Stimulated activated CD8-positive, alpha-beta memory T cell treated with anti-CD3 and anti-CD28 coated beads, Interleukin-2, amount 100 ng/mL, for 48 hours (primary cell): ENCODE measurements around the gene AHI1.
"Not testable (repeated sequence)": the region's sequence is repeated elsewhere in the genome, so short reads cannot be mapped to it uniquely, and the experiment has no call there.

Experiments used
- DNase-seq, 2 donors: peaks; one replicate each; pipeline ENCODE4 v3.0.0-alpha.2; 2020; ENCODE audit warnings: low read depth in 2 of 2

AHI1 gene

DNA sequence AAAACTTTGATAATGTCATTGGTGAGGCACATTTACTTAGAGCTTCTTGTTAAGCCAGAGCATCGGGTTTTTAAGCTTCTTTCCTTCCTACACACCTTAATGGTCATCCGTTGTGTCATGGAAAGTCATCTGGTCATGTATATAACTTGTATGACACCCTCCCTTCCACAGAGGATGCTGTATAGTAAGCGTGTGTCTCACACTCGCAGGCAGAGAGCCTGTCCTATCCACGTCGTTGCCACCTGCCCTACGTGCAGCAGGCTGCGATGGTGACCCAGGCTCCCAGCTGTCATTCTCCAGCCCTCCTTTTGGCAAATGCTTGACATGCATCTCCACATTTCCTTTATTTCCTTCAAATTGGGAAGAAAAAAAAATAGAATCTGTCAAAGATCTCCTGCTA, 230.9 kb downstream of the AHI1 start:
- no peak for DNase-seq

DNA sequence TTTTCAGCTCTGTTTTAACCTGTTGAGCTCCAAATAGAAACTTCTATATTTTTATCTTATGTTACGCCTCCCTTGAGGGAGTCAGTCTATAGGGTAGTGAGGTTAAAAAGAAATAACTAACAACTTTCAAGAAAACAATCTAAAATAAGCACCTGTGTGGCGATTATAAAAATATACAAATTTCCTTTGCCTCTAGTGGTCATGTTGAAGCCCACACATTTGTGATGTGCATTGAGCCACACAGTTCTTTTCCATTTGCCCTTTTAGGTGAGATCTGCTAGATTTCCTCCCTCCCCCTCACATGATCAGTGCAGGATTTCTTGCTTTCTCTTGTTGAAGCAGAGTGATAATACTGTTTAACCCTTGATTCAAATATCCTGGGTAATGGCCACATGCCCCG, 232.3 kb downstream of the AHI1 start:
- no peak for DNase-seq

DNA sequence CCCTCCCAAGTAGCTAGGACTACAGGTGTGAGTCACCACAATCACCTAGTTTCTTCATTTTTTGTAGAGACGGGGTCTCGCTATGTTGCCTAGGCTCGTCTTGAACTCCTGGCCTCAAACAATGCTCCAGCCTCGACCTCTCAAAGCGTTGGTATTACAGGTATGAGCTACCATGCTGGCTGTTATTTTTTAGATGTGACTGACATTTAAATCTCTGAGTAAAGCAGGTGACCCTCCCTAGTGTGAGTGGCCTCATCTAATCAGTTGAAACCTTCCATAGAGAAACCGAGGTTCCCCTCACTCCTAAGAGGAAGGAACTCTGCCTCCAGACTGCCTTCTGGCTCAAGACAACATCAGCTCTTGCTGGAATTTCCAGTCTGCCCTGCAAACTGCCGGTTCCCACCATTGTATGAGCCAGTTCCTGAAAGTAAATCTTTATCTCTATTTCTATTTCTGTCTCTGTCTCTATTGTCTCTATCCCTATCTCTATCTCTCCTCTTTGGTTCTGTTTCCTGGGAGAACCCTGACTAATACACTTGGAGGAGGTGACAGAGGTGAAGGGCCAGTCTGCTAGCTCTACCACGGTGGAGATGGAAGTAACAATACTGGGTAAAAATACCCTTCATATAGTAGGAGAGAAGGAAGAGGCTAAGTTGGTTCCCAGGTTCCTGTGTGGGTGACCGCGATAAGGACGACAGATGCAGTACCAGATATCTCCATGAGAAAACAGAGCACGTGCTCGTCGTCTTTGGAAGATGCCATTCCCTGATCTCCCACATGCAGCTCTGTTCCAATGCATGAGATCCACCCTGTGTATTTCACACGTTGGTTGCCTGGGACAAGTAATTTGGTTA, 235.4 kb downstream of the AHI1 start:
- no peak for DNase-seq

DNA sequence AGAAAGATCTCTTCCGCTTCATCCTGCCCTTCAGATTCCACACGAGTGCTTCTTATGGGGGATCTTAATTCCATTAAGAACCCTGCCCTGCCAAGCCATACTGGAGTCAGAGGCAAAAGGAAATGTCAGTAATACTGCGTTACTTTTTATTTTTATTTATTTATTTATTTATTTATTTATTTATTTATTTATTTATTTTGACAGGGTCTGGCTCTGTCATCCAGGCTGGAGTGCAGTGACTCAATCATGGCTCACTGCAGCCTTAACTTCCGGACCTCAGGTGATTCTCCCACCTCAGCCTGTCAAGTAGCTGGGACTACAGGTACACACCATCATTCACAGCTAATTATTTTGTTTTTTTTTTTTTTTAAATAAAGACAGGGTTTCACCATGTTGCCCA, 236.9 kb downstream of the AHI1 start:
- DNase-seq: no peak

DNA sequence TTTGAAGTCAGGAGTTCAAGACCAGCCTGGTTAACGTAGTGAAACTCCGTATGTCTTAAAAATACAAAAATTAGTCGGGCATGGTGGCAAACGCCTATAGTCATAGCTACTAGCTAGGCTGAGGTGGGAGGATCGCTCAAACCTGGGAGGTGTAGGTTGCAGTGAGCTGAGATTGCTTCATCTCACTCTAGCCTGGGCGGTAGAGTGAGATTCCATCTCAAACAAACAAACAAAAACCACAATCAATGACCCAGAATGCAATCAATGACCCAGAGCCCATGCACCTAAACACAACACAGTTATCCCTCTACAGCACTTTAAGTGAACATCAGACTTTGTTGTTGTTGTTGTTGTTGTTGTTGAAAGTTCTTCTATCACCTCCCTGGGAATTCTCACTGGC, 238.6 kb downstream of the AHI1 start:
- no peak for DNase-seq

DNA sequence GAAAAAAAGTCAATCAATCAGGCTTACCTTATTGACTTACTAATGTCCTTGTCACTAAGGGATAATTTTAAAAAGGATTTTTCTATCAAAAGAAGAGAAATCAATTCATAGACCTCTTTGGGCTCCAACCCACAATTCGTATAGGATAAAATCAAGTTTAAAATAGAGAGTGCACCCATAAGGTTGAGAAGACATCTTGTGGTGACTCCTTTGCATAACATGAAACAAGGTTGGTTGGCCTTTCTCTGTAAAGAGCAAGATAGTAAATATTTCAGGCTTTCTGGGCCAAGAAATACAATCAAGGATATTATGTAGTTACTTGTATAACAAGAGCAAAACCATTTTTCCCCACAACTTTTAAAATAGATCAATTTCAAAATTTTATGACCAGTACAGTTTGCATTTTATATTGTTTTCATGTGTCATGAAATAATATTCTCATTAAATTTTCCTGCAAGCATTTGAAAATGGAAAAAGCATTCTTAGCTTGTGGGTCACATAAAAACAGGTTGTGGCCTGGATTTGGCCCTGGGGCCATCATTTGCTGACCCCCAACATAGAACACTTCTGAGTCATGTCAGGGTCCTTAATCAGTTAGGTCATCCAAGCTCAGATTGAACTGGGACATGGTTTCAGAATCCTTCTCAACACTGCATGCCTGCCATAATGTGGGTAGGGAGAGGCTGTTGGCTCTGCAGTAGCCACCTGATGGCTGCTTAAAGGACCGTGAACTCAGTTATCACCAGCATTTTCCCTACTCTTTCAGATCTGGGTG, 239.7 kb downstream of the AHI1 start:
- no peak for DNase-seq

DNA sequence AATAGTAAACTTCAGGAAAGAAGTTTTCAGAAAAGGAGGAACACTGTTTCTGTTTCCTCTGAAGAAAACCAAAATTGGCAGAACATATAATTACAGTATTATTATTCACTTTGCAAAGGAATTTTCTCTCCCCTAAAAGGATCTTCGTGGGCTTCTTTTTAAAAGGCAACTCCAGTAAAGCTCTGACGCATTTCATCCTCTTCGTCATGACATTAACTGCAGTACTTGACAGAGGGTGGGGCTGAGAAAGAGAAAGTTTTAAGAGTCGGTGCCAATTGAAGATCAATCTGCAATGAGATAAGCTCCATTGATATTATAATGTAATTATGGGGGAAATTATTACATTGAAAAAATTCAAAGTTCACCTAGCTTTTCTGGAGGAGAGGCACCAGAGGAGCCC, 240.7 kb downstream of the AHI1 start:
- no peak for DNase-seq

DNA sequence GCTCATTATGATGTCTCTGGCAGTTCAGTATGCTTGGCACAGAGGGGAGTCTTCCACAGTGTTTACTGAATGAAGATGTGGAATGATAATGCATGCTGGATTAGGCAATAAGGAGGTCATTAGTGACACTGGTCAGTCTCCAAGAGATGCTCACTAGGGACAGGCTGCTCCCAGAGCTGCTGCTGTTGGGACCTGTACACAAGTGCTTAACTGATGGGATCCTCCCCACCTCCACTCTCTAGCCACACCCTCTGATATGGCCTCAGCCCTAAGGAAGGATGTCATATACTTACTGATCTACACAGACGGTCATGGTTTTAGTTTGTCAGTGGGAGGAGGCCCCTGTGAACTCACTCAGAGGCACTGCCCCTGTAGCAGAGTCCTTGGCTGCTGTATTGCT, 243.1 kb downstream of the AHI1 start:
- DNase-seq: no peak

DNA sequence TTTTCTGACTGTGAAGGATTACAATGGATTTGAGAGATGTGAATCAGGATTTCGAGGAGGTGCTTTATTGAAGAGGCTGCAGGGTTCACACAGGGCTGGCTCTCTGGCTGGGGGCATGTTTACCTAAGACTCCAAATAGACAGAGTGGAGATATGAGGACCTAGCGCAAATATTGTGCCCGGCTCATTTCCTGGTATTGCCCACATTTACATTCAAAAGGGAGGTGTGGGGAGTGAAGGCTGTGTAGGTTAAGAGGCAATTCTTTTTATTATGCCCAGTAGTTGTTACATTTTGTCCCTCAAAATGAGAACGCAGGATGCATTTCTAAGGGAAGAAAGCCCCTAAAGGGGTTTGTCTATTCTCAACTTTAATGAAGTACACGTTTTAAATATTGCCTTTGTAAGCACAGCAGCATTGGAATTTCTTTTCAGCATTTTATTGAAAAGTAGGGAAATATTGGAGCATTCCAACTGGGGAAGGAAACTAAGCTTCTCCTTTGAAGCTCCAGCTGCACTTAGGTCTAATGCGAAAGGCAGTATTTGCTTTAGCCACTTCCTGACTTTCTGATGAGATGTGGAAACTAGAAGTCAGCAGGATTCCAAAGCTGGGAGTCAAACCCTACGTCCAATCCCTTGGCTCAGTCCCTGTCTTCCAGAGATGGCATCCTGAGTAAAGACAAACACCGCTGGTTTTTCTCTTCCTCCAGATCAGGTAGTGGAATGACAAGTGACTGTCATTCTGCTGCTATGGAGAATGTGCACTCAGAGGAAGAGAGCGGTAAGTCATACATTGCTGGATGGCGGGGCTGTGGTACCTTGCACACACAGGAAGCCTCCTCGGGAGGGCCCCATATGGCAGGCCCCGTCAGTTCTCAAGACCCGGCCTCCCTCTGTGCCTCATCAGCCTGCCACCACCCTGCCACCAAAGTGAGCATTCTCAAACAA, 245.8 kb downstream of the AHI1 start:
- DNase-seq: no peak

DNA sequence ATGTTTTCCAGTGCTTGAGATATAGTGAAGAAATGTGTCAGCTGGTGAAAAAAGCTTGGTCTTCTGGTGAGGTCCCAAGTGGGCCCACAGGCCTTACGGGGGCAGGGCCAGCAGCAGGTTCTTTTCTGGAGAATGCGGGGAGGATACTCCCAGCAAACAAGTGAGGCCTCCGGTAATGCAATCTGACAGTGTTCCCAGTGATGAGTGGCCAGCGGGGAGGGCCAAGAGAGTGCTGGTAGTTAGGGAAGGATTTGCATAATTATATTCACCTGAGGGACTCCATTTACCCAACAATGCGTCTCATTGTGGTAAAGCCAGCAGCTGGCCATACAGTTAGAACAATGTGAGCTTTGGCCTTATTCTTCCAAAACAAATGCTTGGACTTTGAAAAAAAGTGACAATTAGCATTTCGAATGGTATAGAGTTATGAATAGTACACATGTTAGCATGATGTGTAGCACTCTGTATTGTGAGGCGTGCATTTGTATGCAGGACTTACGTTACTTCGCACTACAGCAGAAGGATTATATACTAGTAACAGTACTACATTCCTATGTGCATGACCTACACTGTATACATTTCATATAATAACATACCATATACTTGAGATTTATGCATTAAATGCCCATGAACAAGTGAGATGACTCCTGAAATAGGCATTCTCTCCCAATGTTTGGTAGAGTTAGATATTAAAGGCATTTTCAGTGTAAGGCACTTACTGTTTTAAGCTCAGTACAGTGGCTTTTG, 246.6 kb downstream of the AHI1 start:
- no peak for DNase-seq

DNA sequence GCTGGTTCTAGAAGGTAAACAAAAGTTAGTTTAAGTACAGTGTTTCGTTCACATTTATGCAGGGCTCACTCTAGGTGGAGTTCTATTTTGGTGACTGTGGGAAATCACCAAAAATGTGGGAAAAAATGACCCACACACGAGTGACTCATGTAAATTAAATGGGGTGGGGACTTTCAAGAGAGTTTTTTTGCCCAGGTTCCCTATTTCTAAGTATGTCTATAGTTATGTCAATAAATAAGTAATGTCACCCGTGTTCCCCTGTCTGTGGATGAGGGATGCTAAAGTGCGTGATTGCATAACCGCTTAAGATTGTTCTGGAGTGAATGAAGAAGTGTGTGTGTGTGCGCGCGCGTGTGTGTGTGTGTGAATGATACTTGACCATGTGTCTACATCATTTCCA, 247.3 kb downstream of the AHI1 start:
- DNase-seq: no peak

DNA sequence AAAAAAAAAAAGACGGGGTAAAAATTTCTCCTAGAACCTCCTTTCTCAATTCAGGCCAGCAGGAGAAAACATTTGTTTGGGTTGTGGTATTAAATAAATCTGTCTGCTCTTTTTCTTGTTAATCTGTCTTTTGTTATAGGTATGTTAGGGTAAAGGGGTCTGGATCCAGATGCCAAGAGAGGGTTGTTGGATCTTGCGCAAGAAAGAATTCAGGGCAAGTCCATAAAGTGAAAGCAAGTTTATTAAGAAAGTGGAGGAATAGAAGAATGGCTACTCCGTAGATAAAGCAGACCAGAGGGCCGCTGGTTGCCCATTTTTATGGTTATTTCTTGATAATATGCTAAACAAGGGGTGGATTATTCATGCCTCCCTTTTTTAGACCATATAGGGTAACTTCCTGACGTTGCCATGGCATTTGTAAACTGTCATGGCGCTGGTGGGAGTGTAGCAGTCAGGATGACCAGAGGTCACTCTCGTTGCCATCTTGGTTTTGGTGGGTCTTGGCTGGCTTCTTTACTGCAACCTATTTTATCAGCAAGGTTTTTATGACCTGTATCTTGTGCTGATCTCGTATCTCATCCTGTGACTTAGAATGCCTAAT, 251.0 kb downstream of the AHI1 start:
- not testable (repeated sequence) for DNase-seq

DNA sequence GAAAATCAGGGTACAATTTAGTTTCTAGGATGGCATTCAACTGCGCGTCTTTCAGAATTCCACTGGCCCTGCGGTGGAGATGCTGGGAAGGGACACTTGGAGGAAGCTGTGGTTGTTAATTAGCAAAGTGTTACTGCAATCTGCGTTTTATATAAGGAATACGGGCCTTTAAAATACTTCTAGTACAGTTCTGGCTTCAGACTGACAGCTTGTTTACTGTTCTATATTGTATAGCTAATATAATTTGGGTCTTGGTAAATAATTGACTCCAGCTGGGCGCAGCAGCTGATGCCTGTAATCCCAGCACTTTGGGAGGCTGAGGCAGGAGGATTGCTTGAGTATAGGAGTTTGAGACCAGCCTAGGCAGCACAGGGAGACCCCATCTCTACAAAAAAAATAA, 252.7 kb downstream of the AHI1 start:
- DNase-seq: no peak

DNA sequence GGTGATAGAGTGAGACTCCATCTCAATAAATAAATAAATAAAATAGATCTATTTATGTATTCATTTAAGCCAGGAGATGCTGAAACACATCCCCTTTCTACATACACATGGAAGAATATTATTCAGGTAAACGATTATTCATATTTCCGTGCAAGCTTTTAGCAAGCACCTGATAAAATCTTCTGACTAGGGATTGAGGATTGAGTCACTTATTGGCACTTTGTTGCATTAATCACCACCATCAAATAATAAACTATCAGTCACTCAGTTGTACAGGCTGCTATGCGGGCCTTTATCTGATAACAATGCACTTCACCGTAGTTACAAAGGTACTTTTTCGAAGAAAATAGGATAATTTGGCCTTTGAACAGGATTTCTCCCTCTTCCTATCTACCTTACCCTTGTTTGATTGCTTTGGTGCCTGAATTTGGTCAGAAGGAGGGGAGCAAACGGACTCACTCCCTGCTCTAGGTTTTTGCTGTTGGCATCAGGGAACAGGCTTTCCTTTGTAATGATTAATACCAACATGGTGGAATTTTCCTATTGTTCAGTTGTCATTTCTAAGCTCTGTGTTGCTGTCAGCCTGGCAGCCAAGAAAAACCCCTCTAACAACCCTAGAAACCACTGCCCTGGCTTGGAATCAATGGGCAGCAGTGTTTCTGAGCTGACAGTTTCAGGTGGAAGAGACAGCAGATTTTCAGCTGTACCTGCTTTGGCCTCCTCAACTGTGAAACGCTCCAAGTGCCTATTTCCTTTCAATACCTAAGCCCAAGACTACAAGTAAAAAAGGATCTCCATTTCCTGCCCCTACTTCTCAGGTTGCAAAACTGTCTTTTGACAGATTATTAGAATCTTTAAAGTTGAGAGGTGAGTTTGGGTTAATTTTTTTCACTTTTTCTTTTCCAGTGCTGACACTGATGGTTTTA, 253.4 kb downstream of the AHI1 start:
- DNase-seq: no peak

DNA sequence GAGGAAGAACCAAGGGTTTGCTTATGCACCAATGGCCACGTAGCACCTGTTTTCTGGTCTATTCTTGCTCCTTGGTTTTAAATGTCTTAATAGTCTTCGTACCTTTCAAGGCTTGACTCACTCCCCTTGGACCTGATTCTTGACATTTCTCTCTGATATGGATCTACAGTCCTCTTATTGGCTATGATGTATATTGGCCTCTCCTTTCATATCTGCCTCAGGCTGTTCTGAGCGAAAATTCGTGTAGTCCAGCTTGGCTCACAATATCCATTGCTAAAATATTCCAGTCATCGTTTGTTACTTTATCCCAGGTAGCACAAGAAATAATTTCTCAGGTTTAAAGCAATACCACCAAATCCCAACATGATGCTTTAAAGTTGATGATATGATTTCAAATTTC, 256.8 kb downstream of the AHI1 start:
- no peak for DNase-seq

DNA sequence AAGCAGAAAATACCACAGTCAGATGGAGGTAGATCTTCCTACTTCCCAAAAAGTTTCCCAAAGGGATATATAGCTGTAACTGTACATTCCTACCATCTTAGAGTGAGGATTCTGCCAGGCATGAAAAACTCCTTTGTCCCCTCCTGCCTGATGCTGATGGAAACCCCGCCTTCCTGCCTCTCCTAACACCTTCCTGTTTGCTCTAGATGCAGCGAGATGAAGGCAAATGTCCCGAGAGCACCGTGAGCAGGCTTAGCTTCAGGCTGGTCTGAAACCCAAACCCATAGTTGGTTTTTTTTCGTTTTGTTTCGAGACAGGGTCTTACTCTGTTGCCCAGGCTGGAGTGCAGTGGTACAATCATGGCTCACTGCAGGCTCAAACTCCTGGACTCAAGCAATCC, 260.8 kb downstream of the AHI1 start:
- DNase-seq: no peak

DNA sequence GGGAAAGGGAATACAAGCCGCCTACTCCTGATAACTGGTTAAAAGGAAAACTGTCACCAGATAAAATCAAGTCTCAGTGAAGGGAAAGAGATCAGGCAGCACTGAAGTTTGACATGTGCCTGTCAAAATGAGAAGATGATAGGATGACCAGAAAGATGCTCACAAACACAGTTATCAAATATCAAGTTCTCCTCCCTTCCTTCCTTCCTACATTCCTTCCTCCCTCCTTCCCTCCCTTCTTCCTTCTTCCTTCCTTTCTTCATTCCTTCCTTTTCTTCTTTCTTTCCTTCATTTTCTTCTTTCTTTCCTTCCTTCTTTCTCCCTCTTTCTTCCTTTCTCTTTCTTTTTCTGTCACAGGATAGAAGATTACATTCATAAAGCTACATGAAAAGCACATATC, 261.2 kb downstream of the AHI1 start:
- no peak for DNase-seq

DNA sequence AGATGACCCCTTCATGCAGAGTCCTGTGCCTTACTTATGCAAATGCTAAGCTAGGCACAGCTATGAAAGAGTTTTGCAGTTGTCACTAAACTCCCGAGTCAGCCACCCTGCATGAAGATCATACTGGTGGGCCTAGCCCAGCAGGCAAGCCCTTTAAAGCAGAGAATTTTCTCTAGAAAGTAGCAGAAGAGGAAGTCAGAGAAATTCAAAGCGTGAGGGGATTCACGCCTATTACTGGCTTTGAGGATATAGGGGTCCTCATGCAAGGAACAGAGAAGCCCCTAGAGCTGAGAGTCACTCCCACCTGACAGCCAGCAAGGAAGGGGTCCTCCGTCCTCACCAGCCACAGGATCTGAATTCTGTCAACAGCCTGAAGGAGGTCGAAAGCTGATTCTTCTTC, 261.8 kb downstream of the AHI1 start:
- no peak for DNase-seq

DNA sequence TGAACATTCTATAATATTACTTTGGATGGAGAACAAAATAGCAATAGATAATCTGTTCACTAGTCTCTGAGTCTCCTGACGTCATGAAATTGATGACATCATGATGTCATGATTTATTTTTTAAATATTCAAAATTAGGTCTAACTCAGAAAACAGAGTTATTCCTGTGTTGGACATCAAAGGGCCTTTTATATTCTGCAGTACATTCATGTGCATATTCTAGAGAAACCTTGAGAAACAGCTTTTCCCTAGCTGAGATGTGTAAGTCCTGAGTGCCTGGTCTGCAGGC, 263.1 kb downstream of the AHI1 start:
- no peak for DNase-seq
